GM21825 (cell line): ENCODE data around the gene OR2Z1.
"Not testable (repeated sequence)": the region's sequence is repeated elsewhere in the genome, so short reads cannot be mapped to it uniquely, and the experiment has no call there.

Experiments used
- ATAC-seq: cut with Tn5 transposase; IDR thresholded peaks from one replicate; pipeline ENCODE4 v1.9.1; 2021; ENCODE audit warnings: mild to moderate bottlenecking, moderate library complexity; ENCODE audit not compliant: unreplicated experiment

OR2Z1 gene

GRCh38 chr19:8700956-8701355 lies 20.5 kb upstream of the OR2Z1 start:
- ATAC-seq: no peak

- ATAC-seq: no peak
These were observed 19.1 kb upstream of the OR2Z1 start for GRCh38 chr19:8702350-8702749.

GRCh38 chr19:8703223-8703622 lies 18.2 kb upstream of the OR2Z1 start:
- no peak for ATAC-seq

DNA sequence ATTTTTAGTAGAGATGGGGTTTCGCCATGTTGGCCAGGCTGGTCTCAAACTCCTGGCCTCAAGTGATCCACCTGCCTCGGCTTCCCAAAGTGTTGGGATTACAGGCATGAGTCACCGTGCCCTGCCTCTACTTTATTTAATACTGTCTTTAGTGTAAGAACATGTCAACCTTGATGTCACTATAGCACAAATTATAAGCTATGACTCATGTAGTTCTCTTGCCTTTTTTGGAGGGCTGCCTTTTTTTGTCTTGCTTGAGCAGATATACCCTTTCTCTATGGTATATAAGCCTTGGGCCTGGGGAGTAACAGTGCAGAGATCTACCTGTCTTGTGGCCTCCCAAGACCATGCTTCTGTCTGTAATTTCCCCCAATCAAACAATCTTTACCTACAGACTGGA lies 16.1 kb upstream of the OR2Z1 start:
- ATAC-seq: not testable (repeated sequence)

DNA sequence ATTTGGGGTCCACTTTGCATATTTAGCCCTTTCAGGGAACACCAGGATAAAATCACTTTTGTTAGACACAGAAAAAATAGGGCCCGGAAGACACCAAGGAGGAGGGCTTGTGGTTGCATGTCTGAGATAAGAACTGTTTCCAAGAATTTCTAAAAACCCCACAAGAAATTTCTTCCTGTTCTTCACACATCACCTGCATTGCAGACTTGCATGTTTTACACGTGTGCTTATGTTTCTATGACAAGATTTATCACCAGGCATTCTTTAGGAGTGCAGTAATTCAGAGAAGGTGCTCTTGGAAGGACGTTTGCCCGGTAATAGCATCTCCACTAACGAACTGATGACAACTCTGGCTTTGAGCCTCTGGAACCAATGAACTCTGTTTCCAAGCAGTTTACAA lies 15.7 kb upstream of the OR2Z1 start:
- no peak for ATAC-seq

DNA sequence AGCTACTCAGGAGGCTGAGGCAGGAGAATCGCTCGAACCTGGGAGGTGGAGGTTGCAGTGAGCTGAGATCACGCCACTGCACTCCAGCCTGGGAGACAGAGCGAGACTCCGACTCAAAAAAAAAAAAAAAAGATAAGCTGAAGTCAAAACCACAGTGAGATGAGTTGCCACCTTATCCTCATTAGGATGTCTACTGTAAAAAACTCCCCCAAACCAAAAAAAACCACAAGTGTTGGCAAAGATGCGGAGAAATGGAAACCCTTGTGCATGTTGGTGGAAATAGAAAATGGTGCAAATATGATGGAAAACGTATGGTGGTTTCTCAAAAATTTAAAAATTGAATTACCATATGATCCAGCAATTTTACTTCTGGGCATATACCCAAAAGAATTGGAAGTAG lies 11.1 kb upstream of the OR2Z1 start:
- ATAC-seq: not testable (repeated sequence)

- ATAC-seq: no peak
These were observed 598 bp downstream of the OR2Z1 start for GRCh38 chr19:8722032-8722431.

- ATAC-seq: no peak
These were observed 2.8 kb downstream of the OR2Z1 start for GRCh38 chr19:8724276-8724675.

DNA sequence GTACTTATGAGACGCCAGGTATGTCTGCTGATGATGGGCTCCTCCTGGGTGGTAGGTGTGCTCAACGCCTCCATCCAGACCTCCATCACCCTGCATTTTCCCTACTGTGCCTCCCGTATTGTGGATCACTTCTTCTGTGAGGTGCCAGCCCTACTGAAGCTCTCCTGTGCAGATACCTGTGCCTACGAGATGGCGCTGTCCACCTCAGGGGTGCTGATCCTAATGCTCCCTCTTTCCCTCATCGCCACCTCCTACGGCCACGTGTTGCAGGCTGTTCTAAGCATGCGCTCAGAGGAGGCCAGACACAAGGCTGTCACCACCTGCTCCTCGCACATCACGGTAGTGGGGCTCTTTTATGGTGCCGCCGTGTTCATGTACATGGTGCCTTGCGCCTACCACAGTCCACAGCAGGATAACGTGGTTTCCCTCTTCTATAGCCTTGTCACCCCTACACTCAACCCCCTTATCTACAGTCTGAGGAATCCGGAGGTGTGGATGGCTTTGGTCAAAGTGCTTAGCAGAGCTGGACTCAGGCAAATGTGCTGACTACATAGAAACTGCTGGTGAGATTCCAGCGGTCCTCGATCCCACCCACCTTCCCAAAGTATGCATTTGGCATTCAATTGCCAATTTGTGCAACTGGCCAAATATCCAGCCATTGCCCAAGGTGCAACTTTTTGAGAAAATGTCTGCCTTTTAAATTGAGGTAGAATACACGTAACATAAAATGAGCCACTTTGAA lies 10.2 kb downstream of the OR2Z1 start:
- ATAC-seq: no peak

DNA sequence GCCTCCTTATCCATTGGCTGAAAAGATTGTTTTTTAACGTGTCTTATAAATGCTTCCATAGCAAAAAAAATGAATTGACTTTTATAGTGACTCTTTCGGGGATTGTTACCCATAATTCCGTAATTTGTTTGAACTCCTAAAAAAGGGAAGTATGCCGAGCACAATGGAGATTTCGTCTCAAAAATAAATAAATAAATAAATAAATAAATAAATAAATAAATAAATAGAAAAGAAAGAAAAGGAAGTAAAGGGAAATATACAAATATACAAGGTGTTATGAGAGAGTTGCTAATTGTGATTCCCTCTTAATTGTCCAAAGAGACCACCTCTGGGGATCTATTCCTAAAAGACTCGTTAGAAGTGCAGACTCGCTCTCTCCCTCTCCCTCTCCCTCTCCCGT lies 16.9 kb downstream of the OR2Z1 start:
- no peak for ATAC-seq

DNA sequence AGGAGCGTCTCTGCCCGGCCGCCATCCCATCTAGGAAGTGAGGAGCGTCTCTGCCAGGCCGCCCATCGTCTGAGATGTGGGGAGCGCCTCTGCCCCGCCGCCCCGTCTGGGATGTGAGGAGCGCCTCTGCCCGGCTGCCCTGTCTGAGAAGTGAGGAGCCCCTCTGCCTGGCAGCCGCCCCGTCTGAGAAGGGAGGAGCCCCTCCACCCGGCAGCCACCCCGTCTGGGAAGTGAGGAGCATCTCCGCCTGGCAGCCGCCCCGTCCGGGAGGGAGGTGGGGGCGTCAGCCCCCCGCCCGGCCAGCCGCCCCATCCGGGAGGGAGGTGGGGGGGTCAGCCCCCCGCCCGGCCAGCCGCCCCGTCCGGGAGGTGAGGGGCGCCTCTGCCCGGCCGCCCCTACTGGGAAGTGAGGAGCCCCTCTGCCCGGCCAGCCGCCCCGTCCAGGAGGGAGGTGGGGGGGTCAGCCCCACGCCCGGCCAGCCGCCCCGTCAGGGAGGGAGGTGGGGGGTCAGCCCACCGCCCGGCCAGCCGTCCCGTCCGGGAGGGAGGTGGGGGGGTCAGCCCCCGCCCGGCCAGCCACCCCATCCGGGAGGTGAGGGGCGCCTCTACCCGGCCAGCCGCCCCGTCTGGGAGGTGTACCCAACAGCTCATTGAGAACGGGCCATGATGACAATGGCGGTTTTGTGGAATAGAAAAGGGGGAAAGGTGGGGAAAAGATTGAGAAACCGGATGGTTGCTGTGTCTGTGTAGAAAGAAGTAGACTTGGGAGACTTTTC lies 18.0 kb downstream of the OR2Z1 start:
- ATAC-seq: not testable (repeated sequence)

DNA sequence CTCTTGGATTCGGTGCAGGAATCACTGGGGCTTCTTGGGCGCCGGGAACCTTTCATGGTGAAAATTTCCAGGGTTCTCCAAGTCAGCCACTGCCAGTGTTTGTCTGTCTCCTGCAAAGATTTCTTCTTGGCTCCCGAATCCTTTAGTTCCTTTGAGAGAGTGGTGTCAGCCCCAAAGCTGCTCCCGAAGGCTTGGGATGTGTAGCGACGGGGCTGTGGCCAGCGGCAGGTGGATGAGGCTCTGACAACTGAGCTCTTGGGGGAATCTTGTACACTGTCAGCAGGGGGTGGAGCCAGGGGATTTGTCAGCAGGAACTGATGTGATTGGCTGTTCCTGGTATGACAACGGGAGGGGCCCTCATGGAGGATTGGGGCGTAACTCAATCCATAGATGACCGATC lies 45.8 kb downstream of the OR2Z1 start:
- ATAC-seq: not testable (repeated sequence)

DNA sequence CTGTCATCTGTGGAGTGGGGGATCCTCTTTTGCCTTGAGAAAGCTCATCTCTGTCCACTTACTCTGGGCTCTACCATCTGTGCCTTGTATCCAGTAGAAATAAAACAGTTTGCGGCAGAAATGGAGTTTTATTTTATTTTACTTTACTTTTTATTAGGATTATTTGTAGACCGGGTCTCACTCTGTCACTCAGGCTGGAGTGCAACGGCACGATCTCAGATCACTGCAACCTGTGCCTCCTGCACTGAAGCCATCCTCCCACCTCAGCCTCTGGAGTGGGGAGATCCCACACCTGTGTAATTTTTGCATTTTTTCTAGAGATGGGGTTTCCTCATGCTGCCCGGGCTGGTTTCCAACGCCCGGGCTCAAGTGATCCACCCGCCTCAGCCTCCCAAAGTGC lies 47.8 kb downstream of the OR2Z1 start:
- ATAC-seq: not testable (repeated sequence)

GRCh38 chr19:8773587-8773986 lies 52.2 kb downstream of the OR2Z1 start:
- ATAC-seq: not testable (repeated sequence)
